GM18873 (cell line): Measurements from ENCODE around the gene CACNA1B.

Experiments
- ATAC-seq: cut with Tn5 transposase; IDR thresholded peaks from one replicate; pipeline ENCODE4 v1.9.1; 2021; ENCODE audit warnings: mild to moderate bottlenecking, moderate library complexity, moderate number of reproducible peaks; ENCODE audit not compliant: unreplicated experiment, low FRiP score

Gene CACNA1B

DNA sequence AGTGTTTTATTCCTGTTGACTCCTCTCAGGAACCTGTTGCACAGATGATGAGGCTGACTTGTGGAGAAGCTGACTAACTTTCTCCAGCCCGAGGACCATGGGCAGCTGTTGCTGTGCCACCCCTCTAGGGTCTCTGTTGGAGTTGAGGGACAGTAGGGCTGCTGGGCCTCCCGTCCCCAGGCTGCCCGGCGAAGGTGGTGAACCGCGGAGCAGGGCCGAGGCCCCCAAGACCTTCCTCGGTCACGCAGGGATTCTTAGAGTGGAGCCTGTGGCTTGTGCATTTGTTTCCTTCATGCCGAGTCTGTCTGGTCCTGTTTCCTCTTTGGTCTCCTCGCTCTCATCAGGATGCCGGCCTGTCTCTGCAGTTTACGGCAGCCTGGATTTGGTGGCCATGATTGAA, 40.2 kb downstream of the CACNA1B start:
- ATAC-seq: no peak

- no peak for ATAC-seq
Observed at GRCh38 chr9:137918331-137919094, 40.9 kb downstream of the CACNA1B start.

DNA sequence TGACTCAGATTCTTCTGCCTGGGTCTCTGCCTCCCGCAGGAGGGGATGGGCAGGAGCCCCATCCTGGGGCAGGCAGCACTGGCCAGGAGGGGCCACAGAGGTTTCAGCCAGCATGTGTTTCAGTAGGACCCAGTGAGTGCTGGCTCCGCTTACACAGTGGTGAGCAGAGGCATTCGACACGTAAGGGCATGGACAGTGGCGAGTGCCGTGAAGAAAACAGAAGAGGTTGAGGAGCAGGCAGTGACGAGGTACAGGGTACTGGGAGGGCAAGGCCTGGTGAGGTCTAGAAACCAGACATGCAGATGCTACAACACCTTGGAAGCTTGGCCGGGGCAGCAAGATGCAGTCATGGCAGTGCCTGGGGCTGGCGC, 41.5 kb downstream of the CACNA1B start:
- no peak for ATAC-seq

DNA sequence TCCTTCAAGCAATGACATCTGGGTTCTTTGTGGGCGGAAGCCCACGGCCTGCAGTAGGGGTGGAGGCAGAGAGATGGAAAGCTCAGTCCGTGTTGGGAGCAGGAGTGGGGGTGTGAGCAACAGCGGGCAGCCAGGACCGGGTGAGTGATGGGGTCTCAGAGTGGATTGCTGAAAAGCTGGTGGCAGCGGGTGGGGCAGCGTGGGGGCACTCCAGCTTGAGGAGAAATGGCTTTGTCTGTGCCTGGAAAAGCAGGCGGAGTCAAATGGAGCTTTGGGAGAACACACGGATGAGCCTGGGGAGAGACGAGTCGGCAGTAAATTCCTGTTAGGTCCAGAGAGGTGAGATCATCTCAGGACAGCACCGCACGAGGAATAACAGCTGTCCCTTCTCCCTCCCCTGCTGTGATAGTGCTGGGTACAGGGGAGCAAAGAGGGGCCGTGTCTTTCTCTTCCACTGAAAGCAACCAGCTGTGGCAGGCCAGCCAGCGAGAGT, 42.1 kb downstream of the CACNA1B start:
- ATAC-seq: no peak

- no peak for ATAC-seq
Observed at GRCh38 chr9:137920753-137921152, 43.2 kb downstream of the CACNA1B start.

GRCh38 chr9:137924169-137924568, 46.6 kb downstream of the CACNA1B start:
- no peak for ATAC-seq

DNA sequence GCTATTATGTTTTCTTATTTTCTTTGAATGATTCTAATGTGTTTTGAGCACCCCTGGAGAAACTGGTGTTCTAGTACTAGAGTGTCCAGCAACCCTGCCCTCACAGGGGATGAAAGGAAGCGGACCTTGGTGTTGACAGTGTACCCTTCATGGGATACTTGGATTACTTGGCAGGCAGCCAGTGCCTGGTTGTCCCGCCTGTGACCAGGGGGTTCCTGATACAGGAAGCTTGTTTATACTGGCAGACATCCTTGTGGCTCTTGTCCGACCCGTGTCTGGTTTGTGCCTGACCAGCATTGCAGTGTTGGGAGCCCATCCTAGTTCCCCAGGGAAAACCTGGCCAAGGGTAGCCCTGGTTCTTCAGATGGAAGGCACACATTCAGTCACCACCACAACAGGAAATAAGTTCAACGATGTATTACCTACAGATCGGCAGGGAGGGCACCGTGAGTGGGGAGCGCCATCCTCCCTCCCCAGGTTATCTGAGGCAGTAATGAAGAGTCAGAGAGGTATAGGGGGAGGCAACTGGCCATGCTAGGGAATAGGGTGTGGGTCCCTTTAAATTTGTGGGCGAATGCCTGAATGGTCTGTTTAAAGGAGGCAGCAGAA, 47.3 kb downstream of the CACNA1B start:
- no peak for ATAC-seq

- ATAC-seq: no peak
Observed at GRCh38 chr9:137943655-137944054, 66.1 kb downstream of the CACNA1B start.

GRCh38 chr9:137945581-137945980, 68.0 kb downstream of the CACNA1B start:
- ATAC-seq: no peak

DNA sequence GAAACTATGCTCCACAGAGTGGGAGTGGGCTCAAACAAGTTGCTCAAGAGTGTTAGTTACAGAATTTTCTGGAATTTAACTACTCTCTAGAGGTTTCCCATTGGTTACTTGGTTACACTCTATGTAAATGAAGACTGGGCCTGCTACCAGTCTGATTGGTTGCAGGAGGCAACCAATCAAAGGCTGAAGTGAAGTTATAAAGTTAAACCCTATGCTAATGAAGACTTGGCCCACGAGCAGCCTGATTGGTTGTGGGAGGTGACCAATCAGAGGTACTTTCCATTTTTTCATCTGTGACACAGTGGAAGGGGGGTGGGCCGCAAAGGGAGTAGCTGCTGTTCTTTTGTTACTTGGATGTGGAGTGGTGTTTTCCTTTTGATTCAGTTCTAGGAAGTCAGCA, 69.4 kb downstream of the CACNA1B start:
- ATAC-seq: no peak

DNA sequence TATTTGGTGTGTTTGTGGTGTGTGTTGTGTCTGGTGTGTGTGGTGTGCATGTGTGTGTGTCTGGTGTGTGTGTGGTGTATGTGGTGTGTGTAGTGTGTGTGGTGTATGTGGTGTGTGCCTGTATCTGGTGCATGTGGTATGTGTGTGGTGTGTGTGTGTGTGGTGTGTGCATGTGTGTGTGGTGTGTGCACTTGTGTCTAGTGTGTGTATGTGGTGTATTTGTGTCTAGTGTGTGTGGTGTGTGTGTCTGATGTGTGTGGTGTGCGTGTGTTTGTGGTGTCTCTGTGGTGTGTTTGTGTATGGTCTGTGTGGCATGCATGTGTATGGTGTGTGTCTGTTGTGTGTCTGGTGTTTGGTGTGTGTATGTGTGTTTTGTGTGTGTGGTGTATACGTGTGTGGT, 71.1 kb downstream of the CACNA1B start:
- ATAC-seq: no peak

GRCh38 chr9:137949260-137949659, 71.7 kb downstream of the CACNA1B start:
- ATAC-seq: no peak

DNA sequence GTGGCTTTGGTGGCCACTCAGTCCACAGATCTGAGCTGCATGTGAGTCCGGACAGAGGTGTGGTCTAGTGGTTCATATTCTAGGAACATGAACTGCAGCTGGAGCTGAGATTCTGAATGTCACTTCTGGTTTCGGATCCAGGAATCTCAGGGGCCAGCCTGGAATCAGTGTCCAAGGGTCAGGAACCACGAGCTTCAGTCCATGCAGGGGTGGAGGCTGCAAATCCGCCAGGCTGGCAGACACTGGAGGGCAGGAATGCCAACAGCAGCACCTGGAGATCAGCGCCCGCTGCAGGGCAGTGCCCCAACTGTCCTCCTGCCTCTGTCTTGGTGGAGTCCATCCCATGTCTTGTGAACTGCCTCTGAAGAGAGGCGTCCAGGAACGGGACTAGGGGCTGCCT, 73.5 kb downstream of the CACNA1B start:
- no peak for ATAC-seq

- no peak for ATAC-seq
Observed at GRCh38 chr9:137951597-137952490, 74.3 kb downstream of the CACNA1B start.

- ATAC-seq: no peak
Observed at GRCh38 chr9:137952976-137953666, 75.5 kb downstream of the CACNA1B start.

- no peak for ATAC-seq
Observed at GRCh38 chr9:137953683-137954438, 76.3 kb downstream of the CACNA1B start.

GRCh38 chr9:137955224-137955570, 77.6 kb downstream of the CACNA1B start:
- no peak for ATAC-seq

GRCh38 chr9:137955586-137955985, 78.0 kb downstream of the CACNA1B start:
- ATAC-seq: no peak

DNA sequence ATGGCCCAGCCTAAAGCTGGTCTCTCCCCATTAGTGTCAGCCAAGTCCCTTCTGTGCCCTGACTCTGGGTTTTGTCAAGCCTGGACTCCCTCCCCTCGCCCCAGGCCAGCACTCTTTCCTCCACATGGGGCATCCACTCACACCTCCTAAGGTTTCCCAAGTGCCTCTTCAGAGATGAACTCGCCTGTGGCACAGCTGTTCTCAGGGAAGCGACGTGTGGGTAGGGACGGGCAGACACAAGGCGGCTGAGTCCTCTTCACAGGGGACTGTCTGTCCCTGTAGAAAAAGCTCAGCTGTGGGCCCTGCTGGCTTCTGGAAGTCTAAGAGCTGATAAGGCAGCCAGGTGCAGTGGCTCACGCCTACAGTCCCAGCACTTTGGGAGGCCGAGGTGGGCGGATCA, 78.5 kb downstream of the CACNA1B start:
- no peak for ATAC-seq
